ENCODE results near the gene GAK.

Gene GAK

GRCh38 chr4:887034-887763 lies 44.9 kb downstream of the GAK start:
- no peak for DNase-seq

- no peak for DNase-seq
Measured at GRCh38 chr4:886244-886643, 45.9 kb downstream of the GAK start.

GRCh38 chr4:885353-885752 lies 46.8 kb downstream of the GAK start:
- DNase-seq = no peak

- no peak for DNase-seq
Measured at GRCh38 chr4:884896-885295, 47.2 kb downstream of the GAK start.

- DNase-seq = no peak
Measured at GRCh38 chr4:884259-884658, 47.9 kb downstream of the GAK start.

GRCh38 chr4:883377-884095 lies 48.6 kb downstream of the GAK start:
- no peak for DNase-seq

- no peak for DNase-seq
Measured at GRCh38 chr4:882646-883045, 49.5 kb downstream of the GAK start.

- no peak for DNase-seq
Measured at GRCh38 chr4:881709-882108, 50.4 kb downstream of the GAK start.

- no peak for DNase-seq
Measured at GRCh38 chr4:880684-881405, 51.3 kb downstream of the GAK start.

- no peak for DNase-seq
Measured at GRCh38 chr4:879729-880077, 52.4 kb downstream of the GAK start.

- DNase-seq = no peak
Measured at GRCh38 chr4:878796-879728, 53.1 kb downstream of the GAK start.

GRCh38 chr4:877502-877901 lies 54.6 kb downstream of the GAK start:
- no peak for DNase-seq

- DNase-seq = no peak
Measured at GRCh38 chr4:876780-877179, 55.3 kb downstream of the GAK start.

- no peak for DNase-seq
Measured at GRCh38 chr4:875818-876423, 56.2 kb downstream of the GAK start.

GRCh38 chr4:874971-875817 lies 56.9 kb downstream of the GAK start:
- DNase-seq = no peak

GRCh38 chr4:874056-874455 lies 58.1 kb downstream of the GAK start:
- DNase-seq = no peak

GRCh38 chr4:872241-872981 lies 59.7 kb downstream of the GAK start:
- no peak for DNase-seq

- no peak for DNase-seq
Measured at GRCh38 chr4:871484-871883, 60.6 kb downstream of the GAK start.

- no peak for DNase-seq
Measured at GRCh38 chr4:870951-871350, 61.2 kb downstream of the GAK start.

- DNase-seq = no peak
Measured at GRCh38 chr4:869776-870175, 62.3 kb downstream of the GAK start.

- DNase-seq = no peak
Measured at GRCh38 chr4:868421-868820, 63.7 kb downstream of the GAK start.

Measured in COR-L47 (cell line).